ENCODE data around the gene KAZN. TPM values are rescaled to one million over a fixed set of nuclear protein-coding genes. Genes with fewer than 3 reads are reported as not detected.

KAZN gene
- polyA plus RNA-seq, 2 donors = 29.3 to 32.0 TPM

DNA sequence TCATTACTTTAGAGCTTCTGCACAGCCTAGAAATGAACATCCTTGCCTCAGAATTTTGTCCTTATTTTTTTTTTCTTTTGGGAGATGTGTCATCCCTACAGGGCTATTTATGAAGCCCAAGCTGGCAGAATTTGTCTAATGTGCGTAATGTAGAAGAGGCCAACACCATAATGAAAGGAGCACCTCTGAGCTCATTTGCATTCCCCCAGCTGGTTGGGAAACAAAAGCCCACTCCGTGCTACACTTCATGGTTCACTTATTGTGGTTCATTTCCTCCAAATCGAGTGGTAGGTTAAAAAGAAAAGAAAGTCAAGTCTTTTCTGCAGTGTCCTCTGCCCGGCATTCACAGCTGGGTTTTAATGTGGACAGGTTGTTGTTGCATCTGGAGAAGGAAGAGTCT, 73.5 kb downstream of the KAZN start:
- Histone ChIP-seq H3K4me1 (ENCODE audit: control insufficient read depth in 2 of 2, insufficient read depth in 2 of 2, low read length in 1 of 2) (no peaks in the 10 kb centered on the region), H3K4me3 (ENCODE audit: low read depth in 1 of 2, low read length in 2 of 2) (no peak overlapping the region), H3K9me3 (ENCODE audit: control insufficient read depth in 2 of 2, insufficient read depth in 1 of 2, low read depth in 1 of 2, low read length in 1 of 2) (no peaks in the 10 kb centered on the region), H3K27me3 (ENCODE audit: control insufficient read depth in 1 of 2, insufficient read depth in 2 of 2, low read length in 2 of 2) (no peaks in the 10 kb centered on the region), H3K27ac (ENCODE audit: low read depth in 2 of 2, low read length in 1 of 2) (no peak overlapping the region), H3K36me3 (ENCODE audit: control insufficient read depth in 2 of 2, insufficient read depth in 2 of 2, low read length in 1 of 2) (no peaks in the 10 kb centered on the region)
- WGBS, 2 donors = 67 to 74% methylated on average over 4 of the region's 4 CpGs

DNA sequence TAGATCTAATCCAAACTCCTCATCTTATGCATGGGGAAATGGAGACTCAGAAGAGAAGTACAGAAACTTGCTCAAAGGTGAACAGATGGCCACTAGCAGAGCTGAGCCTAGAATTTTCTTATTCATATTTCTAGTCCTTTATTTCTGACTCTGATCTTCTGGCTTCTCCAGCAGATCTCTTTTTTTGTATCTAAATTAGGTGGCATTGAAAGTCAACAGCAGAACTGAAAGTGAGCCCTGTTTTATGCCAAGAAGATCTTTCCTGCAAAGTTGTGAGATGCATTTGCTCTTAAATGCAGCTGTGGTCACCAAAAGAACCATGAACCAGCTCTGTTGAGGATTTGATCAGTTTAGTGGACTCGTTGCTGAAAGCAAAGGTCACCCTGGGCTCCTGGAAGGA, 75.5 kb downstream of the KAZN start:
- WGBS, 2 donors = 42 to 67% methylated on average over 1 of the region's 1 CpG
- Histone ChIP-seq H3K4me3 (ENCODE audit: low read depth in 1 of 2, low read length in 2 of 2) (no peak overlapping the region), H3K27ac (ENCODE audit: low read depth in 2 of 2, low read length in 1 of 2) (no peak overlapping the region), H3K4me1 (ENCODE audit: control insufficient read depth in 2 of 2, insufficient read depth in 2 of 2, low read length in 1 of 2) (no peaks in the 10 kb centered on the region), H3K9me3 (ENCODE audit: control insufficient read depth in 2 of 2, insufficient read depth in 1 of 2, low read depth in 1 of 2, low read length in 1 of 2) (no peaks in the 10 kb centered on the region), H3K36me3 (ENCODE audit: control insufficient read depth in 2 of 2, insufficient read depth in 2 of 2, low read length in 1 of 2) (no peaks in the 10 kb centered on the region), H3K27me3 (ENCODE audit: control insufficient read depth in 1 of 2, insufficient read depth in 2 of 2, low read length in 2 of 2) (no peaks in the 10 kb centered on the region)

DNA sequence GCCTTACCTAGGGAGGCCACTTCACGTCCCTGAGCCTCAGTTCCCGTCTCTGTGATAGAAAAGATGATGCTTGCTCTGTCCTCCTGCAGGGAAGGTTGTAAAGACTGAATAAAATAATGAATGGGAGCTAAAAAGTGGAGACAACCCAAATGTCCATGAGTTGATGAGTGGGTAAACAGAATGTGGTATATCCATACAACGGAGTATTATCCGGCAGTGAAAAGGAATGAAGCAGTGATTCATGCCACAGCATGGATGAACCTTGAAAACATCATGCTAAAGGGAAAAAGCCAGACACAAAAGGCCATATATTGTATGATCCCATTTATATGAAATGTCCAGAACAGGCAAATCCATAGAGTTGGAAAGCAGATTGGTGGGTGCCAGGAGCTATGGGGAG, 77.9 kb downstream of the KAZN start:
- Histone ChIP-seq H3K4me1 (ENCODE audit: control insufficient read depth in 2 of 2, insufficient read depth in 2 of 2, low read length in 1 of 2) (no peaks in the 10 kb centered on the region), H3K27me3 (ENCODE audit: control insufficient read depth in 1 of 2, insufficient read depth in 2 of 2, low read length in 2 of 2) (no peaks in the 10 kb centered on the region), H3K36me3 (ENCODE audit: control insufficient read depth in 2 of 2, insufficient read depth in 2 of 2, low read length in 1 of 2) (no peaks in the 10 kb centered on the region), H3K27ac (ENCODE audit: low read depth in 2 of 2, low read length in 1 of 2) (no peak overlapping the region), H3K4me3 (ENCODE audit: low read depth in 1 of 2, low read length in 2 of 2) (no peak overlapping the region), H3K9me3 (ENCODE audit: control insufficient read depth in 2 of 2, insufficient read depth in 1 of 2, low read depth in 1 of 2, low read length in 1 of 2) (no peaks in the 10 kb centered on the region)
- 83 to 93% methylated on average over 4 of the region's 4 CpGs for WGBS, 2 donors

DNA sequence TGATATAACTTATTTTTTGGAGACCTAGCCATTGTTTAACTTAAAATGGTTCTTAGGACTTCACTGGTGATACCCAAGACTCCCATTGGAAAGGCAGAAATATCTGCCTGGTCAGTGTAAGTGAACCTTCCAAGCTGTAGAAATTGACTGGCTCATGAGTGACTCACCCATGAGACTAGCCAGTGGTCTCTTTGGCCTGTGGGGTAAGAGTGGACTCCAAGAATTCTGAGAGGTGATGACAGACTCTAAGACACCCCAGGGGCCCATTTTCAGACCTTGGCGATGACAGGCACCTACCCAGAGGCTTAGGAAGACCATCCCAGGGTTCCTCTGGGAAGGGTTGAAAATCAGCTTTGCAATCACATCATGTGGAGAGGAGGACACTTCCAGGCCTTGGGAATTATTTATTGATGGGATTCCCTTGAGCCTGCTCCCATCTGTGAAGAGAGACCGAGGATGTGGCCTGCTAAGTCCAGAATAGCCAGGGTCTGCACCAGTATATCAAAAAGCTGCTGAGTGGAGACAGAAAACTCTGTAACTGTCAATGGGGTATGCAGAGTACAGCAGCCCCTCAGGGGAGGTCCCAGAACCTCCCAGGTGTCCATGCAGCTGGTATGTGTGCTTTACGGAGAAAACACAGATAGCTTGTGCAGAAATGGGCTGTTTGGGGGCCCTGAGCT, 78.9 kb downstream of the KAZN start:
- Histone ChIP-seq H3K27me3 (ENCODE audit: control insufficient read depth in 1 of 2, insufficient read depth in 2 of 2, low read length in 2 of 2) (no peaks in the 10 kb centered on the region), H3K4me1 (ENCODE audit: control insufficient read depth in 2 of 2, insufficient read depth in 2 of 2, low read length in 1 of 2) (no peaks in the 10 kb centered on the region), H3K27ac (ENCODE audit: low read depth in 2 of 2, low read length in 1 of 2) (no peak overlapping the region), H3K36me3 (ENCODE audit: control insufficient read depth in 2 of 2, insufficient read depth in 2 of 2, low read length in 1 of 2) (no peaks in the 10 kb centered on the region), H3K4me3 (ENCODE audit: low read depth in 1 of 2, low read length in 2 of 2) (no peak overlapping the region), H3K9me3 (ENCODE audit: control insufficient read depth in 2 of 2, insufficient read depth in 1 of 2, low read depth in 1 of 2, low read length in 1 of 2) (no peaks in the 10 kb centered on the region)
- 84 to 88% methylated on average over 3 of the region's 3 CpGs for WGBS, 2 donors

DNA sequence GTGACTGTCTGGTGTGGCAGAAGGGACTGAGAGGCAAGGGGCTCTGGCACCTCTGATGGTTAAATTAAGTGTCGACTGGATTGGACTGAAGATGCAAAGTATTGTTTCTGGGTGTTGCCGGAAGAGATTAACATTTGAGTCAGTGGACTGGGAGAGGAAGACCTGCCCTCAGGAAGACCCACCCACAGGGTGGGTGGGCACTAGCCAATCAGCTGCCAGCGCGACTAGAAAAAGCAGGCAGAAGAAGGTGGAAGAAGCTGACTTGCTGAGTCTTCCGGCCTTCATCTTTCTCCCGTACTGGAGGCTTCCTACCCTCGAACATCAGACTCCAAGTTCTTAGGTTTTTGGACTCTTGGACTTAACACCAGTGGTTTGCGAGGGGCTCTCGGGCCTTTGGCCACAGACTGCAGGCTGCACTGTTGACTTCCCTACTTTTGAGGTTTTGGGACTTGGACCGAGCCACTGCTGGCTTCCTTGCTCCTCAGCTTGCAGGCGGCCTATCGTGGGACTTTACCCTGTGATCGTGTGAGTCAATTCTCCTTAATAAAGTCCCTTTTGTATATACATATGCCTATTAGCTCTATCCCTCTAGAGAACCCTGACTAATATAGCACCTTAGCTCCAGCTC, 79.6 kb downstream of the KAZN start:
- Histone ChIP-seq H3K27me3 (ENCODE audit: control insufficient read depth in 1 of 2, insufficient read depth in 2 of 2, low read length in 2 of 2) (no peaks in the 10 kb centered on the region), H3K27ac (ENCODE audit: low read depth in 2 of 2, low read length in 1 of 2) (no peak overlapping the region), H3K4me3 (ENCODE audit: low read depth in 1 of 2, low read length in 2 of 2) (no peak overlapping the region), H3K9me3 (ENCODE audit: control insufficient read depth in 2 of 2, insufficient read depth in 1 of 2, low read depth in 1 of 2, low read length in 1 of 2) (no peaks in the 10 kb centered on the region), H3K36me3 (ENCODE audit: control insufficient read depth in 2 of 2, insufficient read depth in 2 of 2, low read length in 1 of 2) (no peaks in the 10 kb centered on the region), H3K4me1 (ENCODE audit: control insufficient read depth in 2 of 2, insufficient read depth in 2 of 2, low read length in 1 of 2) (no peaks in the 10 kb centered on the region)
- WGBS, 2 donors = 80 to 84% methylated on average over 13 of the region's 13 CpGs

GRCh38 chr1:14679027-14679688, 80.7 kb downstream of the KAZN start:
- Histone ChIP-seq H3K4me3 (ENCODE audit: low read depth in 1 of 2, low read length in 2 of 2) (no peak overlapping the region), H3K36me3 (ENCODE audit: control insufficient read depth in 2 of 2, insufficient read depth in 2 of 2, low read length in 1 of 2) (no peaks in the 10 kb centered on the region), H3K27me3 (ENCODE audit: control insufficient read depth in 1 of 2, insufficient read depth in 2 of 2, low read length in 2 of 2) (no peaks in the 10 kb centered on the region), H3K27ac (ENCODE audit: low read depth in 2 of 2, low read length in 1 of 2) (no peak overlapping the region), H3K9me3 (ENCODE audit: control insufficient read depth in 2 of 2, insufficient read depth in 1 of 2, low read depth in 1 of 2, low read length in 1 of 2) (no peaks in the 10 kb centered on the region), H3K4me1 (ENCODE audit: control insufficient read depth in 2 of 2, insufficient read depth in 2 of 2, low read length in 1 of 2) (no peaks in the 10 kb centered on the region)
- WGBS, 2 donors = 77 to 83% methylated on average over 10 of the region's 10 CpGs

DNA sequence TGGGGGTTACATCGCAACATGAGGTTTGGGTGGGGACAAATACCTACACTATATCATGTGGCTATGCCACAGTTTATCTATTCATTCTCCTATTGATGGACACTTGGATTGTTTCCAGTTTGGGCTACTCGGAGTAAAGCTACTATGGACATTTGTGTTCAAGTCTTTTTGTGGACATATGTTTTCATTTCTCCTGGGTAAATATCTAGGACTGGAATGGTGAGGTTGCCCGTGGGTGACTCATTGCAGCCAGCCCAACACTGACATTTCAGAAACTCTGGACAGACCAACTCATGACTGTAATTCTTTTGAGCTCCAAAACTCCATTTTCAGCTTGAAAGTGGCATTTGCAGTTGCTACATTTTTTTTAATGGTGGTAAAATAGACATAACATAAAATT, 82.7 kb downstream of the KAZN start:
- Histone ChIP-seq H3K27me3 (ENCODE audit: control insufficient read depth in 1 of 2, insufficient read depth in 2 of 2, low read length in 2 of 2) (no peaks in the 10 kb centered on the region), H3K4me3 (ENCODE audit: low read depth in 1 of 2, low read length in 2 of 2) (no peak overlapping the region), H3K9me3 (ENCODE audit: control insufficient read depth in 2 of 2, insufficient read depth in 1 of 2, low read depth in 1 of 2, low read length in 1 of 2) (no peaks in the 10 kb centered on the region), H3K4me1 (ENCODE audit: control insufficient read depth in 2 of 2, insufficient read depth in 2 of 2, low read length in 1 of 2) (no peaks in the 10 kb centered on the region), H3K36me3 (ENCODE audit: control insufficient read depth in 2 of 2, insufficient read depth in 2 of 2, low read length in 1 of 2) (no peaks in the 10 kb centered on the region), H3K27ac (ENCODE audit: low read depth in 2 of 2, low read length in 1 of 2) (no peak overlapping the region)
- 80 to 84% methylated on average over 3 of the region's 3 CpGs for WGBS, 2 donors

DNA sequence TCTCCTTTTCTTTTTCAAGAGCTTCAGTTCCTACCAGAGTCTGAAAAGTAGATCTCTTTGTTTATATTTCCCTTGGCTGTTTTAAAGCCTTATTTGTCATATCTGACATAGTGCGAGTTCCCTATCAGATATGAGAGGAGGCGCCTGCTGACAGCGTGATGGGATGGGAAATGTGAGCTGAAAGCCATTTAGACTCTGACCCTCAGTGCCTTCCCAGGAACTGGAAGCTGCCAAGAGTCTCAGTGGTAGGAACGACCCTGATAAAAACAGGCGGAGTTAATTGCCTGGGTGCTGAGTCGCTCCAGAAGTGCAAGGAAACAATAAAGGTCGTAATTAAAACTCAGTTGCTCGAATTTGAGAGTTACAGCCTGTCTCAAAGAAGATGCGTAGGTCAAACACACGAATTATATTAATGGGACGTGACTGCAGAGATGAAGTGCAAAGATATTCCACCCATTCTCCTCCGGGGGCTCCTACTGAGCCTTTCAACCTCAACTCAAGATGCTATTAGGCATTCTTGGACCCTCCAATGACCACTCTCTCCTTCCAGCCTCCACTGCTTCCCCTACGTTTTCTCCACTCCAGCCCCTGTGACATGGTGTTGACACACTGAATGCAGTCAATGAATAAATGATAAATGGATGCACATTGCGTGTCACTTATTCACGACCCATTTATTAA, 84.6 kb downstream of the KAZN start:
- Histone ChIP-seq H3K4me3 (ENCODE audit: low read depth in 1 of 2, low read length in 2 of 2) (no peak overlapping the region), H3K4me1 (ENCODE audit: control insufficient read depth in 2 of 2, insufficient read depth in 2 of 2, low read length in 1 of 2) (no peaks in the 10 kb centered on the region), H3K36me3 (ENCODE audit: control insufficient read depth in 2 of 2, insufficient read depth in 2 of 2, low read length in 1 of 2) (no peaks in the 10 kb centered on the region), H3K9me3 (ENCODE audit: control insufficient read depth in 2 of 2, insufficient read depth in 1 of 2, low read depth in 1 of 2, low read length in 1 of 2) (no peaks in the 10 kb centered on the region), H3K27ac (ENCODE audit: low read depth in 2 of 2, low read length in 1 of 2) (no peak overlapping the region), H3K27me3 (ENCODE audit: control insufficient read depth in 1 of 2, insufficient read depth in 2 of 2, low read length in 2 of 2) (no peaks in the 10 kb centered on the region)
- WGBS, 2 donors = 46 to 57% methylated on average over 15 of the region's 15 CpGs

DNA sequence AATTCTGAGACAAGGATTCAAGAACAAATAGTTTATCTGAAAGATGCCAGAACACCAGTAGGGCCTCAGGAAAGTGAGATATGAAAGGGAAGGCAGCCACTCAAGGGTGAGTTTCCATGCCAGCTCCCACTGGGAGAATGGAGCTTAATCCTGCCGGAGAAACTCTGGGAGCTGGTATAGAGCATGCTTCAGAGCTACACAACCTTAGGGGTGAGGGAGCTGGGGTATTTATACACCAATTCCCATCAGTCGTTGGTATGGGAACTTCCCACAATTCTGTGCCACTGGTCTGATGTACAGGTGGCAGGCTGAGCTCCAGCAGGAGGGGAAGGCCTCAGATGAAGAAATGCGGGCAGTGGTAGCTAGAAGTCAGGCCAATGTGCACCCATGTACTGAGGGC, 86.6 kb downstream of the KAZN start:
- no peaks in the 10 kb centered on the region for H3K36me3 ChIP-seq (ENCODE audit: control insufficient read depth in 2 of 2, insufficient read depth in 2 of 2, low read length in 1 of 2)
- H3K9me3 ChIP-seq (ENCODE audit: control insufficient read depth in 2 of 2, insufficient read depth in 1 of 2, low read depth in 1 of 2, low read length in 1 of 2) = no peaks in the 10 kb centered on the region
- H3K27me3 ChIP-seq (ENCODE audit: control insufficient read depth in 1 of 2, insufficient read depth in 2 of 2, low read length in 2 of 2) = no peaks in the 10 kb centered on the region
- H3K27ac ChIP-seq (ENCODE audit: low read depth in 2 of 2, low read length in 1 of 2) = no peak overlapping the region
- no peak overlapping the region for H3K4me3 ChIP-seq (ENCODE audit: low read depth in 1 of 2, low read length in 2 of 2)
- H3K4me1 ChIP-seq (ENCODE audit: control insufficient read depth in 2 of 2, insufficient read depth in 2 of 2, low read length in 1 of 2) = no peaks in the 10 kb centered on the region
- WGBS, 2 donors = 92 to 98% methylated on average over 3 of the region's 3 CpGs
